ENCODE results near the gene YTHDF1. TPM values are rescaled to one million over a fixed set of nuclear protein-coding genes. Genes with fewer than 3 reads are reported as not detected.

Gene YTHDF1
- total RNA-seq, 1 donor from 2014 or later = 27.7 TPM

GRCh38 chr20:63148696-63149095 lies 67.2 kb downstream of the YTHDF1 start:
- no peak for TF ChIP-seq POLR2A (IDR thresholded peaks at IDR 0.05)
- TF ChIP-seq POLR2AphosphoS5 (IDR thresholded peaks at IDR 0.05; ENCODE audit: insufficient read depth in 1 of 2, low read depth in 1 of 2) = no peak
- TF ChIP-seq CTCF (IDR thresholded peaks at IDR 0.05) = no peak
- H3K36me3 ChIP-seq = no peaks in the 10 kb centered on the region
- H3K27ac ChIP-seq = no peak overlapping the region
- H3K4me3 ChIP-seq = no peak overlapping the region
- DNase-seq (ENCODE audit: extremely low spot score in 2 of 2) = no peak
- intact Hi-C loops (cut with DNase I) = no loop called here
- H3K9me3 ChIP-seq = no peaks in the 10 kb centered on the region
- H3K27me3 ChIP-seq = no peaks in the 10 kb centered on the region
- H3K4me1 ChIP-seq = peaks cover 4% of the 10 kb centered on the region

- H3K9me3 ChIP-seq = no peaks in the 10 kb centered on the region
- H3K4me1 ChIP-seq = peaks cover 4% of the 10 kb centered on the region
- H3K36me3 ChIP-seq = no peaks in the 10 kb centered on the region
- H3K27me3 ChIP-seq = no peaks in the 10 kb centered on the region
- H3K27ac ChIP-seq = no peak overlapping the region
- no peak for DNase-seq (ENCODE audit: extremely low spot score in 2 of 2)
- intact Hi-C loops (cut with DNase I) = no loop called here
- H3K4me3 ChIP-seq = no peak overlapping the region
- TF ChIP-seq POLR2AphosphoS5 (IDR thresholded peaks at IDR 0.05; ENCODE audit: insufficient read depth in 1 of 2, low read depth in 1 of 2) (no peak), POLR2A (IDR thresholded peaks at IDR 0.05) (no peak), CTCF (IDR thresholded peaks at IDR 0.05) (no peak)
Observed at GRCh38 chr20:63147532-63147931, 68.4 kb downstream of the YTHDF1 start.

MicroRNAs within 50 kb of the gene (microRNA counts, 767-probe panel; counts per million panel counts)
- microRNA hsa-miR-124-3p = 238 to 261 counts per million in 2 donors
- 238 to 261 counts per million in 2 donors for microRNA hsa-miR-3196

Small RNA genes lying within 50 kb of the gene (microRNA-seq; reads per million reads assigned to microRNA genes)
- gene MIR124-3 (ENCODE audit: borderline number of aligned reads, borderline replicate concordance) (not detected), gene MIR3196 (ENCODE audit: borderline number of aligned reads, borderline replicate concordance) (not detected)

Small RNA genes lying within 50 kb of the gene (small RNA-seq; reads per million reads assigned to genes)
- gene MIR124-3 = not detected
- gene MIR3196 = not detected

Other genes with a start within 250 kb of the YTHDF1 start
- not detected for gene BHLHE23, start 209.2 kb downstream of the YTHDF1 start, total RNA-seq
- gene BIRC7, start 19.8 kb upstream of the YTHDF1 start, total RNA-seq = 2.7 TPM
- not detected for gene NKAIN4, start 38.3 kb upstream of the YTHDF1 start, total RNA-seq
- 44.7 TPM for gene ARFGAP1, start 56.7 kb upstream of the YTHDF1 start, total RNA-seq
- gene COL20A1, start 77.1 kb upstream of the YTHDF1 start, total RNA-seq = not detected
- 0.25 TPM for gene CHRNA4, start 145.2 kb upstream of the YTHDF1 start, total RNA-seq

Measured in vagina (tissue), 2 donors.